Heart right ventricle (tissue), 16 donors: ENCODE data around the gene POLR3C. TPM values are rescaled to one million over a fixed set of nuclear protein-coding genes. Genes with fewer than 3 reads are reported as not detected.

Experiments used
- ATAC-seq, 8 donors: fragments of 200-7000 bp; cut with Tn5 transposase; one replicate each; pipeline ENCODE4 v1.9.1; 2020; ENCODE audit warnings: mild to moderate bottlenecking in 8 of 8, moderate library complexity in 8 of 8, moderate number of reproducible peaks in 1 of 8
- DNase-seq, 2 donors: peaks; one replicate each; pipeline ENCODE4 v3.0.0-alpha.2; 2020
- H3K27ac ChIP-seq, 10 donors: fragments of 200-600 bp; sonication (generic) in 2 of 10; one replicate each; pipeline versions ENCODE4 v1.5.0 to v1.8.0; 2020 to 2022; ENCODE audit warnings: mild to moderate bottlenecking in 3 of 10
- H3K27me3 ChIP-seq, 7 donors: fragments of 200-600 bp; one replicate each; pipeline ENCODE4 v1.8.0; 2021 to 2022; ENCODE audit warnings: mild to moderate bottlenecking in 2 of 7
- H3K36me3 ChIP-seq, 9 donors: fragments of 200-600 bp; sonication (generic) in 1 of 9; one replicate each; pipeline versions ENCODE4 v1.5.0 to v1.8.0; 2020 to 2022; ENCODE audit warnings: mild to moderate bottlenecking in 2 of 9
- H3K4me1 ChIP-seq, 9 donors: fragments of 200-600 bp; sonication (generic) in 1 of 9; one replicate each; pipeline versions ENCODE4 v1.5.0 to v1.8.0; 2020 to 2022; ENCODE audit warnings: mild to moderate bottlenecking in 4 of 9
- H3K4me3 ChIP-seq, 10 donors: fragments of 200-600 bp; sonication (generic) in 2 of 10; one replicate each; pipeline versions ENCODE4 v1.5.0 to v1.8.0; 2020 to 2022; ENCODE audit warnings: mild to moderate bottlenecking in 7 of 10, moderate library complexity in 2 of 10
- H3K9me3 ChIP-seq, 11 donors: fragments of 200-600 bp in 10 of 11; sonication (generic) in 2 of 11; one replicate each; pipeline versions ENCODE4 v1.5.0 to v1.8.0; 2013 to 2022; ENCODE audit warnings: mild to moderate bottlenecking in 2 of 11, control low read depth in 1 of 11, moderate library complexity in 1 of 11
- WGBS, 2 donors: extraction: QIAGEN DNeasy Blood & Tissue Kit; methylation state at CpG; one replicate each; pipeline ENCODE4 v1.1.7; 2013; ENCODE audit warnings: inconsistent platforms in 1 of 2; 5-methylcytosine and 5-hydroxymethylcytosine counted together
- intact Hi-C, 10 donors: fragments of 100-400 bp; cut with DNase I; formaldehyde crosslinking; loops; one replicate each; pipeline versions ENCODE4 v1.11.1 to v1.14.2; 2022
- long read RNA-seq, 3 donors: library from polyadenylated mRNA; unstranded; transcript quantifications; one replicate each; pipeline ENCODE4 v2.0.0, GENCODE V29; 2020 to 2021
- polyA plus RNA-seq, 2 donors: library from polyadenylated mRNA; stranded (reverse); fragments of 200-250 nt; gene quantifications; one replicate each; pipeline ENCODE4 v1.2.3, GENCODE V29; 2013
- total RNA-seq, 10 donors: library from RNA; stranded (reverse); fragmentation: NEBNext Ultra II Directional in 3 of 10; extraction: Animal tissue kit (Norgen Biotek cat#: 25700) in 3 of 10; gene quantifications; one replicate each; pipeline versions ENCODE4 v1.2.1 to v1.2.4, GENCODE V29; 2021 to 2023
- TF ChIP-seq, protein P1 (sequence below), 9 donors: fragments of 200-600 bp; sonication (generic) in 2 of 9; IDR thresholded peaks; one replicate each; pipeline versions ENCODE4 v1.5.0 to v1.8.0; 2021 to 2022; ENCODE audit warnings: antibody characterized with exemption in 9 of 9, mild to moderate bottlenecking in 5 of 9, moderate library complexity in 1 of 9
- donor health status: Arrhythmogenic right ventricular cardiomyopathy.
- donor health status: ischemic (EF 13 %, LVEDD 7.1; RV severe dilation, severe dysfunction).
- donor health status: healthy with polysubstance abuse.
- donor health status: DM: no; HTN: yes; CAD: no.
- donor health status: DM: no; HTN: no; CAD: no.
- donor health status: ischemic (EF 25% LVEDD 6.9; RV normal size, moderate dysfunction).
- donor health status: ischemic (EF 25% LVEDD 5.7; RV mildly dilated, moderate dysfunction).
- donor health status: healthy.
- donor health status: DM: yes; HTN: yes; CAD: no.
- donor health status: Ischemic cardiomyopathy.
- donor health status: ischemic (EF 35%, LVEDD 5.7; RV mildly dilated, moderate dysfunction).
- donor health status: nonischemic (EF 11% LVEDD 7.7; RV severe dilation, severe dysfunction).
- donor health status: DM: yes; HTN: yes; CAD: no.
- donor health status: PGD.
- donor health status: ischemic (EF 29% LVEDD 5.4; RV normal size, mild dysfunction).
- donor health status: nonischemic (EF 23%, LVEDD 6.1; RV moderate dilation, normal function).

POLR3C gene, protein sequence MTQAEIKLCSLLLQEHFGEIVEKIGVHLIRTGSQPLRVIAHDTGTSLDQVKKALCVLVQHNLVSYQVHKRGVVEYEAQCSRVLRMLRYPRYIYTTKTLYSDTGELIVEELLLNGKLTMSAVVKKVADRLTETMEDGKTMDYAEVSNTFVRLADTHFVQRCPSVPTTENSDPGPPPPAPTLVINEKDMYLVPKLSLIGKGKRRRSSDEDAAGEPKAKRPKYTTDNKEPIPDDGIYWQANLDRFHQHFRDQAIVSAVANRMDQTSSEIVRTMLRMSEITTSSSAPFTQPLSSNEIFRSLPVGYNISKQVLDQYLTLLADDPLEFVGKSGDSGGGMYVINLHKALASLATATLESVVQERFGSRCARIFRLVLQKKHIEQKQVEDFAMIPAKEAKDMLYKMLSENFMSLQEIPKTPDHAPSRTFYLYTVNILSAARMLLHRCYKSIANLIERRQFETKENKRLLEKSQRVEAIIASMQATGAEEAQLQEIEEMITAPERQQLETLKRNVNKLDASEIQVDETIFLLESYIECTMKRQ
- total RNA-seq (10 to 100 TPM; 11.8 to 18.1 (median 16.1) TPM), polyA plus RNA-seq (10 to 100 TPM in 1 of 2 donors, 1 to 10 TPM in 1; 8.0 to 11.3 TPM)
- long read RNA-seq, donor 1, transcript POLR3C-201 (15 exons, 1,851 nt): major isoform, 12 of 17 reads
- long read RNA-seq, donor 1, partial matches to known transcripts: 1 of 17 reads
- long read RNA-seq, donor 1, other reads (novel, unspliced or antisense): 4 of 17 reads
- long read RNA-seq, donor 2, transcript POLR3C-201 (15 exons, 1,851 nt): major isoform, 12 of 20 reads
- long read RNA-seq, donor 2, partial matches to known transcripts: 0 of 20 reads
- long read RNA-seq, donor 2, other reads (novel, unspliced or antisense): 7 of 20 reads
- long read RNA-seq, donor 3, transcript POLR3C-201 (15 exons, 1,851 nt): major isoform, 46 of 63 reads
- long read RNA-seq, donor 3, partial matches to known transcripts: 3 of 63 reads
- long read RNA-seq, donor 3, other reads (novel, unspliced or antisense): 13 of 63 reads

DNA sequence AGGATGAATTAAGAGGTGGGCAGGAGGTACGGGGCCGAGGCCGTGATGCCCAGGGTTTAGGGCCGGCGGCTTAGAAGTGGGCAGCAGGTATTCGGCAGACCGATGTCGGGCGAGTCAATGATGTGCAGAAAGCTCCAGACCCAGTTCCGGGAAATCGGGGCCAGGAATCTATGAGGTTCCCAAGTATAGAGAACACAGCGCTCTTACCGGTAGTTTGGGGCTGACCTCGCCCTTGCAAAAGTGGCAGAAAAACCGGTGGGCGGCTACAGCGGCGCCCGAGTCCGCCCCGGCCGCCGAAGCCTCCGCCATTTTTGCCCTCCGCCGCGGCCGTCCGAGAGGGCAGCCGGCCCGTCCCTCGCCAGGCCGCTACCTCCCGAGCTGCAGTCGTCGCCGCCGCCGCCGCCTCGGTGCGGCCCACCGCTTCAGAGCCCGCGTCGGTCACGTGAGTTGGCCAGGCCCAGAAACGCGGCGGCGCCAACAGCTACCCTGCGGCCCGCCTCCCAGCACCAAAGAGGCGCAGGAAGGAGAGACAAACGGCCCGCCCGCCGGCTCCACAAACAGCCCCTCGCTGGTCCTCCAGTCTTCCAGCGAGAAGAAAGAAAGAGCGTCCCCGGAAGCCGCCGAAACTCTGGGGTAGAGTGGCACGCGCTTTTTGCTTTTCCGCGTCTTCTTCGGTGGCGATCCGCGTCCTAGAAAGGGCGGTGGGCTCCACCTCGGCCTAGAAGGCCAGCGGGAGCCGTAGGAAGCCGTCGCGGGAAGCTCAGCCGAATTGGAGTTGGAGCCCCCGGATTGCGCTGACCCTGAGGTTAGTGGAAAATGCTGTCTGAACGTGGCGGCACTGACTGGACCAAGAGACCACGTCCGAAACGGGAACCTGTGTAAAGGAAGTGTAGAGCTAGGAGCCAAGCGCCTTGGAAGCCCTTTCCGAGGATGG is at the start of gene POLR3C, which contains the start of gene RNF115:
Gene POLR3C (plus strand): TSS at position 636 of the 934 bp plus-strand sequence. CDS start 1,577 bp downstream, outside the sequence.
Gene RNF115 (minus strand): TSS at position 531 of the 934 bp plus-strand sequence. CDS start 222 bp downstream, at position 309.
- no peaks in the 10 kb centered on the region for H3K9me3 ChIP-seq
- intact Hi-C loops: loop anchor here in 1 of 10 donors (2.0 kb wide), 1 partner anchor 35 kb away; the partner anchor contains the start of gene PIAS3
- ATAC-seq (peak; percentile 96 to 98 (median 96)), DNase-seq (peak; percentile 90 to 93)
- WGBS, 2 donors: 0 to 2% methylated on average over 86 to 89 of the region's 89 CpGs
- peak within 1 kb of the TSS; percentile 91 to 97 (median 94) for H3K27ac ChIP-seq
- H3K4me1 ChIP-seq: peaks cover 7 to 23% (median 16%) of the 10 kb centered on the region in 9 donors
- TF ChIP-seq, protein P1, sequence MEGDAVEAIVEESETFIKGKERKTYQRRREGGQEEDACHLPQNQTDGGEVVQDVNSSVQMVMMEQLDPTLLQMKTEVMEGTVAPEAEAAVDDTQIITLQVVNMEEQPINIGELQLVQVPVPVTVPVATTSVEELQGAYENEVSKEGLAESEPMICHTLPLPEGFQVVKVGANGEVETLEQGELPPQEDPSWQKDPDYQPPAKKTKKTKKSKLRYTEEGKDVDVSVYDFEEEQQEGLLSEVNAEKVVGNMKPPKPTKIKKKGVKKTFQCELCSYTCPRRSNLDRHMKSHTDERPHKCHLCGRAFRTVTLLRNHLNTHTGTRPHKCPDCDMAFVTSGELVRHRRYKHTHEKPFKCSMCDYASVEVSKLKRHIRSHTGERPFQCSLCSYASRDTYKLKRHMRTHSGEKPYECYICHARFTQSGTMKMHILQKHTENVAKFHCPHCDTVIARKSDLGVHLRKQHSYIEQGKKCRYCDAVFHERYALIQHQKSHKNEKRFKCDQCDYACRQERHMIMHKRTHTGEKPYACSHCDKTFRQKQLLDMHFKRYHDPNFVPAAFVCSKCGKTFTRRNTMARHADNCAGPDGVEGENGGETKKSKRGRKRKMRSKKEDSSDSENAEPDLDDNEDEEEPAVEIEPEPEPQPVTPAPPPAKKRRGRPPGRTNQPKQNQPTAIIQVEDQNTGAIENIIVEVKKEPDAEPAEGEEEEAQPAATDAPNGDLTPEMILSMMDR (IDR thresholded peaks at IDR 0.05): no peak
- H3K4me3 ChIP-seq: peak within 1 kb of the TSS; percentile 68 to 88 (median 76)
- H3K36me3 ChIP-seq: peaks cover 0 to 35% (median 24%) of the 10 kb centered on the region in 9 donors
- no peaks in the 10 kb centered on the region for H3K27me3 ChIP-seq

DNA sequence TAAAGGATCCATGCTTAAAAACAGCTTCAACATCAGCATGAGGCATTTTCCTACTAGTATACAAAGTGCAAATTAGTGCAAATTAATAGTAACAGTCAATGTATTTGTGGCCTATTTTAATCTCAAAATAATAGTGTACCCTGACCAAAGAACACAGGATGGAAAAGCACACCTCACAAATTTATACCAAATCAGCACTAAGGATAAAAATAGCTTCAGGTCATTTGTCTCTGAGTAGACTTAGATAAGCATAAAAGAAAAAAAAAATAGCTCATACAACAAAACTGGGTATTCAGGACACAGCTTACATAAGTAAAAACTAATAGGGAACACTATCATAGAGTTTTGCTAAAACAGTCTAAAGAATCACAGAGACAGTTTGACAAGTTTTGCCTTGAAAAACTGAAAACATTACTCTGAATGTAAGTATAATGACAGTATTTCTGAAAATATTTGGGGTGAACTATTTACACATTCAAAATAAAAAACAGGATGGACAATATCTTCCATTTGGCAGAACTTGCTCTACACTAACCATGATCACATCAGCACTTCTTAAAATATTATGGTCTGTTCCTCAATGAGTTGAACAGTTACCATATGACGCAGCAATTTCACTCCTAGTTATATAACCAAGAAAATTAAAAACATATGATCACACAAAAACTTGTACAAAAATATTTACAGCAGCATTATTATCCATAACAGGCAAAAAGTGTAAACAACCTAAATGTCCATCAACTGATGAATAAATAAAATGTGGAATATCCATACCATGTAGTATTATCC is 46.4 kb upstream of the POLR3C start:
- peak overlapping the region; percentile 5 to 86 (median 60) for H3K27ac ChIP-seq
- TF ChIP-seq, protein P1 (IDR thresholded peaks at IDR 0.05): no peak
- peaks cover 0 to 50% (median 14%) of the 10 kb centered on the region in 9 donors for H3K4me1 ChIP-seq
- H3K27me3 ChIP-seq: no peaks in the 10 kb centered on the region
- 40 to 67% methylated on average over 1 of the region's 1 CpG for WGBS, 2 donors
- DNase-seq: no peak
- H3K9me3 ChIP-seq: no peaks in the 10 kb centered on the region
- intact Hi-C loops: no loop called here
- H3K36me3 ChIP-seq: peaks cover 0 to 44% (median 0%) of the 10 kb centered on the region in 9 donors
- peak in 6 of 8 donors; percentile 32 to 74 (median 61) for ATAC-seq
- H3K4me3 ChIP-seq: no peak overlapping the region

DNA sequence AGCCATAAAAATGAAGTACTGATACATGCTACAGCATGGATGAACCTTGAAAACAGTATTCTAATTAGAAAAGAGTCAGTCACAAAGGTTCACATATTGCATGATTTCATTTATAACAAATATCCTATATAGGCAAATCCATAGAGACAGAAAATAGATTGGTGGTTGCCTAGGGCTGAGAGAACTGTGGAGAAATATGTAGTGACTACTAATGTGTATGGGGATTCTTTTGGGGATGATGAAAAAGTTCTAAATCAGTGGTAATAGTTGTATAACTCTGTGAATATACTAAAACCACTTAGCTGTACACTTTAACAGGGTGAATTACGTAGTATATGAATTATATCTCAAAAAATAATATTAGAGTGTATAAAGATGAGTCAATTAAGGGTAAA is 45.9 kb upstream of the POLR3C start:
- peaks cover 0 to 50% (median 15%) of the 10 kb centered on the region in 9 donors for H3K4me1 ChIP-seq
- no peak for ATAC-seq
- no peak for DNase-seq
- H3K4me3 ChIP-seq: no peak overlapping the region
- no peaks in the 10 kb centered on the region for H3K9me3 ChIP-seq
- peaks cover 0 to 45% (median 0%) of the 10 kb centered on the region in 9 donors for H3K36me3 ChIP-seq
- TF ChIP-seq, protein P1 (IDR thresholded peaks at IDR 0.05): no peak
- H3K27me3 ChIP-seq: no peaks in the 10 kb centered on the region
- H3K27ac ChIP-seq: peak overlapping the region in 9 of 10 donors; percentile 0 to 86 (median 63)
- 94 to 97% methylated on average over 1 of the region's 1 CpG for WGBS, 2 donors
- intact Hi-C loops: no loop called here
